ENCODE results near the gene KCNG2.
A peak's percentile ranks its signal among the peaks of the same experiment; 100 is the strongest.

KCNG2 gene

DNA sequence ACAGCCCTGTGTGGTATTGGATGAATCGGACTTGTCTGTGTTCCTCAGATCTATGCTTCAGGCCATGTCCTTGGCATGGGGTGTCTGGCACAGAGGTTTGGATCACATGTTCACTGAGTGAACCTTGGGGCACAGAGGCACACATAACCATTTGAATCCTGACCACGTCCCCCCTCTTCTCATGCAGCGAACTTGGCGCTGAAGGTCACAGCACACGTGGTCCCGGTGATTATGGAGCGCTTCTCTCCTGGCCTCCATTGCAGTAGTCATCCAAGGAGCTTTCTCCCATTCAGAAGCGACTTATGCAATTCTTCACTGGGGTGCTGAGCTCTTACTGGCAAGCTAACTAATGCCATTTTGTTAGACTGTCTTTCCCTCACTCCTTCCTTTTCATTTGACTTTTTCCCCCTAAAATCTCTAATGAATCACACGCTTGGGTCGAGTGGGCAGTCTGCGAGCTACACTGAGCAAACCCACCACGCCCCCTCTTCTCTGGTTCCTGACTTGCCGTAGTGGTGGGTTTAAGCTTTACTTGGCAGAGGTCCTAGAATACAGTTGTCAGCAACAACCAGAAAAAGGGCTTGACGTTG lies 59.4 kb downstream of the KCNG2 start:
- peaks cover 47% of the 10 kb centered on the region for H3K27me3 Mint-ChIP-seq (ENCODE audit: low read depth, poor library complexity)
- TF ChIP-seq, protein P1, sequence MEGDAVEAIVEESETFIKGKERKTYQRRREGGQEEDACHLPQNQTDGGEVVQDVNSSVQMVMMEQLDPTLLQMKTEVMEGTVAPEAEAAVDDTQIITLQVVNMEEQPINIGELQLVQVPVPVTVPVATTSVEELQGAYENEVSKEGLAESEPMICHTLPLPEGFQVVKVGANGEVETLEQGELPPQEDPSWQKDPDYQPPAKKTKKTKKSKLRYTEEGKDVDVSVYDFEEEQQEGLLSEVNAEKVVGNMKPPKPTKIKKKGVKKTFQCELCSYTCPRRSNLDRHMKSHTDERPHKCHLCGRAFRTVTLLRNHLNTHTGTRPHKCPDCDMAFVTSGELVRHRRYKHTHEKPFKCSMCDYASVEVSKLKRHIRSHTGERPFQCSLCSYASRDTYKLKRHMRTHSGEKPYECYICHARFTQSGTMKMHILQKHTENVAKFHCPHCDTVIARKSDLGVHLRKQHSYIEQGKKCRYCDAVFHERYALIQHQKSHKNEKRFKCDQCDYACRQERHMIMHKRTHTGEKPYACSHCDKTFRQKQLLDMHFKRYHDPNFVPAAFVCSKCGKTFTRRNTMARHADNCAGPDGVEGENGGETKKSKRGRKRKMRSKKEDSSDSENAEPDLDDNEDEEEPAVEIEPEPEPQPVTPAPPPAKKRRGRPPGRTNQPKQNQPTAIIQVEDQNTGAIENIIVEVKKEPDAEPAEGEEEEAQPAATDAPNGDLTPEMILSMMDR (IDR thresholded peaks at IDR 0.05) = no peak
- peak overlapping the region; percentile 47 for H3K4me3 Mint-ChIP-seq

GRCh38 chr18:79859314-79859713 lies 61.6 kb downstream of the KCNG2 start:
- Mint-ChIP-seq H3K27me3 (ENCODE audit: low read depth, poor library complexity) (peaks cover 45% of the 10 kb centered on the region), H3K36me3 (ENCODE audit: low read depth) (no peaks in the 10 kb centered on the region), H3K9me3 (peaks cover 49% of the 10 kb centered on the region), H3K4me3 (no peak overlapping the region), H3K4me1 (peaks cover 17% of the 10 kb centered on the region), H3K27ac (no peak overlapping the region)
- TF ChIP-seq, protein P1 (IDR thresholded peaks at IDR 0.05) = no peak
- DNase-seq = no peak

More for the DNA sequence above, 59.4 kb downstream of the KCNG2 start:
- Mint-ChIP-seq H3K9me3 (peaks cover 42% of the 10 kb centered on the region), H3K4me1 (peaks cover 25% of the 10 kb centered on the region), H3K27ac (peak overlapping the region; percentile 58), H3K36me3 (ENCODE audit: low read depth) (no peaks in the 10 kb centered on the region)
- DNase-seq = no peak

DNA sequence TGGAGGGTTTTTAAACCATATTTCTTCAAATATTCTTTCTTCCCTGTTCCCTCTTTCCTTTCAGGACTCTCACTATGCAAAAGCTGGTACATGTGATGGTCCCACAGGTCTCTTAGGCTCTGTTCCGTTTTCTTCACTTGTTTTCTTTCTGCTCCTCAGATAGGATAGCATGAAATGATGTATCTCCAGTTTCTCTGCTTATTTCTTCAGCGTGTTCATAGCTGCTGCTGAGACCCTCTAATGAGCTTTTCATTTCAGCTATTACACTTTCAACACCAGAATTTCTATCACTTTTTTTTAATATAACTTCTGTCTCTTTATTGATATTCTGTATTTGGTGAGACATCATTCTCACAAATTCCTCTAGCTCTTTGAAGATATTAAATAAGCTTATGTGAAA lies 63.9 kb downstream of the KCNG2 start:
- no peak overlapping the region for H3K4me3 Mint-ChIP-seq
- no peaks in the 10 kb centered on the region for H3K36me3 Mint-ChIP-seq (ENCODE audit: low read depth)
- TF ChIP-seq, protein P1 (IDR thresholded peaks at IDR 0.05) = no peak
- DNase-seq = no peak
- H3K27me3 Mint-ChIP-seq (ENCODE audit: low read depth, poor library complexity) = peaks cover 35% of the 10 kb centered on the region
- peaks cover 40% of the 10 kb centered on the region for H3K9me3 Mint-ChIP-seq
- H3K4me1 Mint-ChIP-seq = peaks cover 9% of the 10 kb centered on the region
- no peak overlapping the region for H3K27ac Mint-ChIP-seq

DNA sequence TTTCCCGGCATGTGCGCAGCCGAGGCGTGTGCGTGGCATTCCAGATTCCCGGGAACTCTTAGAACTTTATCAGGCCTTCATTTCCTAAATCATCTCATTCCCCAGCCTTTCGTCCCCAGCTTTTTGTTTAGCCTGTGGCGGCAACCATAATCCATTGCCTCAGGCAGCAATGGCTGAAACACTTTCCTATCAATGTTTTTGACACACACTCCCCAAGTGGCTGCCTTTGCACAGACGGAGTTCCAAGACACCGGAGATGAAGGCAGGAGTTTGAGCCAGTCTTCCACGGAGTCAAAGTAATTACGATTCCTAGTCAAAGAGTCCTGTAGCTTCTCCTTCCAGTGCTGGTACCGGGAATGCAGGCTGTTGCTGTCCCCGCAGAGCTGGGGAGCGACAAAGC lies 64.8 kb downstream of the KCNG2 start:
- Mint-ChIP-seq H3K27ac (no peak overlapping the region), H3K4me3 (no peak overlapping the region), H3K4me1 (peaks cover 1% of the 10 kb centered on the region), H3K27me3 (ENCODE audit: low read depth, poor library complexity) (peaks cover 34% of the 10 kb centered on the region), H3K9me3 (peaks cover 40% of the 10 kb centered on the region), H3K36me3 (ENCODE audit: low read depth) (no peaks in the 10 kb centered on the region)
- DNase-seq = no peak
- TF ChIP-seq, protein P1 (IDR thresholded peaks at IDR 0.05) = no peak

DNA sequence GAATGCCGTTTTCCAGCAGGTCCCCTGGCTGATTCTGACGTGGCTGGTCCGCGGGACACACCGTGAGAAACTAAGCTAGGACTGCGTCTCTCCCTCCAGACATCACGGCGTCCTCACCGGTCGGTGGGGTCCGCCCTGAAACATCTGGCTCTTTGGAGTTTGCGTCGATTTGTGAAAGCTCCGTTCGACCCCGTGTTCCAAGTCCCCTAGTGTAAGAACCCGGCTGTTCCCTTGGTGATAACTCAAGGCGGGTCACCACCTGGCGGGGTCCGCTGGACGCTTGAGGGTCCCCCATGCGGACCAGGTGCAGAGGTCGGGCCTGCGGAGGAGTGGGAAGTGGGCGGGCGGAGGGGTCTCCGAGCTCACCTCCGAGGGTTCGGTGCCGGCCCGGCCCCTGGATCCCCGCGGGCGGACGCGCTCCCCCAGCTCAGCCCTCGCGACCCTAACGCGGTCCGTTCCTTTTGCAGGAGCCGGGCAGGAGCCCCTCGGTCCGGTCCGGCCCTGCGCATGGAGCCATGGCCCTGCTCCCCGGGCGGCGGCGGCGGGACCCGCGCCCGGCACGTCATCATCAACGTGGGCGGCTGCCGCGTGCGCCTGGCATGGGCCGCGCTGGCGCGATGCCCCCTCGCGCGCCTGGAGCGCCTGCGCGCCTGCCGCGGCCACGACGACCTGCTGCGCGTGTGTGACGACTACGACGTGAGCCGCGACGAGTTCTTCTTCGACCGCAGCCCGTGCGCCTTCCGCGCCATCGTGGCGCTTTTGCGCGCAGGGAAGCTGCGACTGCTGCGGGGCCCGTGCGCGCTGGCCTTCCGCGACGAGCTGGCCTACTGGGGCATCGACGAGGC lies 65.6 kb downstream of the KCNG2 start:
- no peak overlapping the region for H3K27ac Mint-ChIP-seq
- TF ChIP-seq, protein P1 (IDR thresholded peaks at IDR 0.05) = no peak
- H3K36me3 Mint-ChIP-seq (ENCODE audit: low read depth) = no peaks in the 10 kb centered on the region
- H3K9me3 Mint-ChIP-seq = peaks cover 43% of the 10 kb centered on the region
- DNase-seq = no peak
- H3K27me3 Mint-ChIP-seq (ENCODE audit: low read depth, poor library complexity) = peaks cover 26% of the 10 kb centered on the region
- peaks cover under 1% of the 10 kb centered on the region for H3K4me1 Mint-ChIP-seq
- no peak overlapping the region for H3K4me3 Mint-ChIP-seq

Data from nephron progenitor cell (in vitro differentiated cells).